HG03571 (cell line): ENCODE measurements around the gene POLR2A.
"Not testable (repeated sequence)": the region's sequence is repeated elsewhere in the genome, so short reads cannot be mapped to it uniquely, and the experiment has no call there.

Experiments
- ATAC-seq: cut with Tn5 transposase; IDR thresholded peaks from one replicate; pipeline ENCODE4 v1.9.1; 2021; ENCODE audit not compliant: unreplicated experiment

Gene POLR2A

GRCh38 chr17:7460850-7461660, 23.1 kb upstream of the POLR2A start:
- no peak for ATAC-seq

DNA sequence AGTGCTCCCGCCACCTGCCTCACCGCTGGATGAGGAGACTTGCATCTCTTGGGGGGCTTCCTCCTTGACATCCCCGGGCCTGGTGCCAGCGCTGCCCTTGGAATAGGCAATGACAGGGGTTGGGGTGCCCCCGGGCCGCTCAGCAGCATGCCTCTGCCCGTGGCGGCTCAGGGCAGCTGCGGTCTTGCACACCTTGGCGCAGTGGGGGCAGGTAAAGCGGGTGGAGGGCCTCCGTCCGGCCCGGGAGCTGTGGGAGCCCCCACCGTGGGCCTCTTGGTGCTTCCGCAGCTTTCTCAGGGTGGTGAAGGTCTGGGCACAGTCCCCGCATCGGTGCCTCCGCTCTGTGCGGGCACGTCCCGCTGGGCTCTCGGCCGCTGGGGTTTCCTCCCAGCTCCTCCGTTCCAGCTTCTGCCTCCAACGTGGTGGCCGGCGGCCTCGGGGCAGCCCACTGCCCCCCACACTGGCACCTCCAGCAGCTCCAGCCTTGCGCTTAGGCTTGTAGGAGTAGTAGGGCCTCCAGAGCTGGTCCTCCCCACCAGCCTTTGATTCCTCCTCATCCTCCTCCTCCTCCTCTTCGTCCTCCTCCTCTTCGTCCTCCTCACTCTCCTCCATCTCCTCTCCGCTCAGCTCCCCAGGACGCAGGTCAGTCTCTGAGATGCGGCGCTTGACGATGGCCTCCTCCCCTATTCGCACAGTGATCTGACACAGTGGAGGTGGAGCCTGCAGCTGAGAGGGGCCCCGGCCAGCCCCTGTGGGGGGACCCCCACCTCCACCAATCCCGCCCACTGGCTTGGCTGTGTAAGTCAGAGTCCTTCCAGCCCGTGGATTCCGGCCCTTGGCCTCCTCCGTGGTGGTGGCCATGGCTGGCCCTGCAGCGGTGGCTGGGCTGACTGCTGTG, 21.4 kb upstream of the POLR2A start:
- no peak for ATAC-seq

- no peak for ATAC-seq
These were observed 20.8 kb upstream of the POLR2A start for GRCh38 chr17:7463372-7463846.

- no peak for ATAC-seq
These were observed 20.1 kb upstream of the POLR2A start for GRCh38 chr17:7464081-7464480.

DNA sequence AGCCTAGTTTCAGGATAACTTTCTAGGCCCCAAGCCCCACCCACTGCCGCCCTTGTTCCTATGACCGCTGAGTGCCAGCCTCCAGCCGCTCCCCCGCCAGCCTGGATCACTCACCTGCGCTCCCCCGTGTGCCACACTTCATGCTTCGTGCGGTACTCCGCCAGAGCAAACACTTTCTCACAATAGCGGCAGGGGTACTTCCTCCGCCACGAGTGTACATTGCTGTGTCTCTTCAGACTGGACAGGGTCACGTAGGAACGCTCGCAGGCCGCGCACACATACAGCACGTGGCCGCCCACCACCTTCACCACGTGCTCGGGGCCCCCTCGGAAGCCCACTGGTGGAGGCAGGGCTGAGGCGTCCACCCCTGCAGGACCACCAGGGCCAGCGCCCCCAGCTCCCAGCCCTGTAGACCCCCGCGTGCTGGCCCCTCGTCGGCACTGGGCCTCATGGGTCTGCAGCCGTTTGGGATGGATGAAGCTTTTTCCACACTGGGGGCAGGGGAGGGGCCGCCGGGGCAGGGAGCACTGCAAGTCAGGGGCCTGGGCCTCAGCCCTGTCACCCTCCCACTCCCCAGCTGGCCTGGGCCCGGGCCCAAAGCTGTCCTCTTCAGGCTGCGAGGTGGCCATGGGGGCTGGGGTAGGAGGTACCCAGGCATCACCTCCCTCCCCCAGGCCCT, 18.4 kb upstream of the POLR2A start:
- ATAC-seq, result no peak

GRCh38 chr17:7466318-7466638, 17.9 kb upstream of the POLR2A start:
- no peak for ATAC-seq

DNA sequence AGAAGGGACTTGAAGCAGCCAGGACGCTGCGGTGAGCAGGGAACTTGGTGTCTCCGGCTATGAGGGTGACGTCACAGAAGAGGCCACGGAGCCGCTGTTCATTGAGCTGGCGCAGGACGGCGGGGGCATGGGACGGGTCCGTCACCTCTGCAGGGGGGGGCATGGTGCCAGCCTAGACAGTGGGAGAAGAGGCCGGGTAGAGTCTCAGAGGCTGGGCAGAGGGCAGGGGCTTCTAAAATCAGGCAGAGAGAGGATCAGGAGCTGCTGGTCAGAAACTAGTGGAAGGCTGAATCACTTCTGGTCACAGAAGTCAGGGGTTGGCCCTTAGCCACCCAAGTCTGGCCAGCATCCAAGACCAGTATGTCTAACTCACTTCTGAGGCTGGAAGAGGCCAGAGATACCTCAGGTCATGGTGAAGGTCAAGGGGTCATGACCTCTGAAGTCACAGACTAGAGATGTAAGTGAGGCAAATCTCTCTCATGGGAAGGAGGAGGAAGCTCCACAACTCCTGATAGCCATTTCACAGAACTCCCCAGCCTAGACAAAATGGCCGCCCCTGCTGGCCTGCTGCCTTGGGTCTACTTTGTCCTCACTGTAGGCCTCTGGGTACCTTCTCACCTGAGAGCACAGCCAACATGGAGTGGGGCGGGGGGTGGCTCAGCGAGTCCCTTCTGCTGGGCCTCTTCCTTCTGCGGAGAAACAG, 17.4 kb upstream of the POLR2A start:
- ATAC-seq, result no peak

DNA sequence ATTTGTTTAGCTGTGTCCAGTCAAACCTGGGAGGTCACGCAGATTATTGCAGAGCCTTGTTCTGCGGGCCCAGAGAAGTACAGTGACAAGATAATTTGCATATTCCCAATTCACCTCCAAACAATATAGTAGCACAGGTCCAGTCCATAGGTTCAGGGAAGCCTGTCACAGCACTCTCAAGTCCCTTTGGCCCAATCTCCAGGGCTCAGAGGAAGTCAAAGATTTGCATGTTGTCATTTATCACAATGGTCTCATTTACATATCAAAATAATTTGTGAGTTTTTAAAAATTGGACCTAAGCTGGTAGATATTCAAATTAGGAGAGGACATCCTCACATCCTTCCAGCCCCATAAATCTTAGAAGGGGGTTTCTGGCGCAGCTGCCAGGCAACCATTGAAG, 16.7 kb upstream of the POLR2A start:
- ATAC-seq, result no peak

DNA sequence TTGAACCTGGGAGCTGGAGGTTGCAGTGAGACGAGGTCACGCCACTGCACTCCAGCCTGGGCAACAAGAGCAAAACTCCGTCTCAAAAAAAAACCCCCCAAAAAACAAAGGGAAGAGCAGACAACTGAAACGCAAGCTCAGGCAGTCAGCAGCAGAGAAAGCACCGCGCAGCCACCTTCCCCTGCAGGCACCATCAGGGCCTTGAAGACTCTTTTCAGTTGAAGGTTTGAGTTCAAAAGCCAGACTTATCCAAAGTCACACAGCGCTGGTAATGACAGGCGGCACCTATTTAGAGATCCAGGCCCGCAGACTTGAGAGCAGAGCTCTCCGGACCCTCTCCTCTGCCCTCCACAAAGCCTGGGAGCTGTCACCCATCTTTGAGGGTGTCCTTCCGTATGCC, 15.9 kb upstream of the POLR2A start:
- no peak for ATAC-seq

- no peak for ATAC-seq
These were observed 15.3 kb upstream of the POLR2A start for GRCh38 chr17:7468804-7469389.

DNA sequence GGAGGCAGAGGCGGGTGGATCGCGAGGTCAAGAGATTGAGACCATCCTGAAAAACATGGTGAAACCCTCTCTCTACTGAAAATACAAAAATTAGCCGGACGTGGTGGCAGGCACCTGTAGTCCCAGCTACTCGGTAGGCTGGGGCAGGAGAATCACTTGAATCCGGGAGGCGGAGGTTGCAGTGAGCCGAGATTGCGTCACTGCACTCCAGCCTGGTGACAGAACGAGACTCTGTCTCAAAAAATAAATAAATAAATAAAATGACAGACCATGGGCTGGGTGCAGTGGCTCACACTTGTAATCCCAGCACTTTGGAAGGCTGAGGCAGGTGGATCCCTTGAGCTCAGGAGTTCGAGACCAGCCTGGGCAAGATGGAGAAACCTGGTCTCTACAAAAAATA, 14.3 kb upstream of the POLR2A start:
- ATAC-seq, result not testable (repeated sequence)

DNA sequence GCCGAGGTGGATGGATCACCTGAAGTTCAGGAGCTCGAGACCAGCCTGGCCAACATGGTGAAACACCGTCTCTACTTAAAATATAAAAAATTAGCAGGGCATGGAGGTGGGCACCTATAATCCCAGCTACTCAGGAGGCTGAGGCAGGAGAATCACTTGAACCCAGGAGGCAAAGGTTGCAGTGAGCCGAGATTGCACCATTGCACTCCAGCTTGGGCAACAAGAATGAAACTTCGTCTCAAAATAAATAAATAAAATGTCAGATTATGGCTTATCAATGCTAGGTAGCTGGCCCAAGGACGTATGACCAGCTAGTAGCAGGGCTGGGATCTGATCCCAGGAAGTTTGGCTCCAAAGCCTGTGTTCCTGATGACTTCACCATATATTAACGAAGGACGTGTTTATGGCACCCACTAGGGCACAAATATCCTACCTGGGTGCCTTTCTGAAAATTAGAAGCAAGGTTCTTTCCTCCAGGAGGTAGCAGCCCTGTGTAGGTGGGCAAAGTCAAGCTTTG, 13.7 kb upstream of the POLR2A start:
- not testable (repeated sequence) for ATAC-seq

DNA sequence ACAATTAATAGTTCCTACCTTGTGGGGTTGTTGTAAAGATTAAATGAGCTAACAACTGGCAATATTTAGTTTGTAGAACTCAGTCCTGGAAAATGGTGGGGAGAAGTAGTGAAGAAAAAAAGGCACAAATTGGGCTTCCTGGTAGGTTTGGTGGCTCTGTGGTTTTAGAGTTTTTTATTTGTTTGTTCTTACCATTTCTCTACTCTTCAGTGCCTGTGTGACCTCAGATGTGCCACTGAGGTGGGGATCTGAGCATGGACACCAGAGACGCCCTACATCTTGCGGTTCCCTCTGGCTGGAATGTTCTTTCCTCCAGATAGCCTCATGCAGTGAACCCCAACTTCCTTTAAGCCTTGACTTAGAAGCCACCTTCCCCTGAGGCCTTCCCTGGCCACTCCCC, 12.4 kb upstream of the POLR2A start:
- ATAC-seq, result no peak

DNA sequence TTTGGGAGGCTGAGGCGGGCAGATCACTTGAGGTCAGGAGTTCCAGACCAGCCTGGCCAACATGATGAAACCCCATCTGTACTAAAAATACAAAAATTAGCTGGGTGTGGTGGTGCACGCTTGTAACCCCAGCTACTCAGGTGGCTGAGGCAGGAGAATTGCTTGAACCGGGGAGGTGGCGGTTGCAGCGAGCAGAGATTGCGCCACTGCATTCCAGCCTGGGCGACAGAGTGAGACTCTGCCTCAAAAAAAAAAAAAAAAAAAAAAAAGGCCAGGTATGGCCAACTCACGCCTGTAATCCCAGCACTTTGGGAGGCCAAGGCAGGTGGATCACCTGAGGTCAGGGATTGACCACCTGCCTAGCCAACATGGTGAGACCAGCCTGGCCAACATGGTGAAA, 9.4 kb upstream of the POLR2A start:
- ATAC-seq, result not testable (repeated sequence)

DNA sequence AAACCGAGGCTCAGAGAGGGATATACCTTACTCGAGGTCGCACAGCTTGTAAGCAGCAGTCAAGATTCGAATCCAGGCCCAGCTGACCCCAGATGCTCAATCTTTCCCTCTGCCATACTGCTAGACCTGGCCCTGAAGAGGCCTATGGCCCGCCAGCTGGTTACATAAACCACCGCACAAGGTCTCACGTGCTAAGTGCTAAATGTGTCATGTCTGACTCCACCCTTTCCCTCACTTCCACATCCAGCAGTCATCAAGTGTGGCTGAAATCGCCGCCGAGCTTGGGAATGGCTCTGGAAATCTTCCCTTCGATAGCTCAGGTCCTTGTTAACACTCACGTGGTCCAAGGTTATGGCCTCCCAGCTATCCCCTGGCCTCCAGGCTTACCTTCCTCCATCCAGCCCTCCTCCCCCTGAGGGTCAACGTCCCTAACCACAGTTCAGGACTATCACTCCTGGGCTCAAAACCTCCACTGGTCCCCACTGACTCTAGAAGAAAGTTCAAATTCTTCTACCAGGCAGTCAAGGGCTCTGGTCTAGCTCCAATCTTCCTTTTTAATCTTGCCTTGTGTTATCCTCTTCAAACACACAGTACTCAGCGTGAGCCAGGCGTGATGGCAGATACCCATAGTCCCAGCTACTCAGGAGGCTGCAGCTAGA, 8.3 kb upstream of the POLR2A start:
- ATAC-seq, result no peak

- ATAC-seq, result no peak
These were observed 7.7 kb upstream of the POLR2A start for GRCh38 chr17:7476494-7476893.

- ATAC-seq, result no peak
These were observed 7.2 kb upstream of the POLR2A start for GRCh38 chr17:7476951-7477350.

- no peak for ATAC-seq
These were observed 6.5 kb upstream of the POLR2A start for GRCh38 chr17:7477392-7478275.
